HG03354 (cell line): ENCODE data around the gene DLK2.
A peak's percentile ranks its signal among the peaks of the same experiment; 100 is the strongest.
"Not testable (repeated sequence)": the region's sequence is repeated elsewhere in the genome, so short reads cannot be mapped to it uniquely, and the experiment has no call there.

ENCODE experiments used
- ATAC-seq: cut with Tn5 transposase; IDR thresholded peaks from one replicate; pipeline ENCODE4 v1.9.1; 2021; ENCODE audit warnings: mild to moderate bottlenecking; ENCODE audit not compliant: unreplicated experiment, poor library complexity, severe bottlenecking

DLK2 gene

GRCh38 chr6:43432009-43432945, 23.1 kb downstream of the DLK2 start:
- ATAC-seq = no peak

- ATAC-seq = no peak
These were observed 26.5 kb downstream of the DLK2 start for GRCh38 chr6:43428874-43429273.

GRCh38 chr6:43428112-43428570, 27.2 kb downstream of the DLK2 start:
- no peak for ATAC-seq

GRCh38 chr6:43427406-43428111, 27.8 kb downstream of the DLK2 start, which contains the start of gene ABCC10:
ABCC10 (plus strand) TSS chr6:43427541; CDS start chr6:43427979, 438 bp downstream.
- ATAC-seq = peak; percentile 94

GRCh38 chr6:43426928-43427405, 28.4 kb downstream of the DLK2 start:
- ATAC-seq = no peak

- not testable (repeated sequence) for ATAC-seq
These were observed 30.3 kb downstream of the DLK2 start for GRCh38 chr6:43425083-43425482.

GRCh38 chr6:43421831-43422230, 33.5 kb downstream of the DLK2 start:
- no peak for ATAC-seq

GRCh38 chr6:43420012-43420709, 35.2 kb downstream of the DLK2 start:
- ATAC-seq = no peak

GRCh38 chr6:43416935-43417334, 38.4 kb downstream of the DLK2 start:
- ATAC-seq = no peak

GRCh38 chr6:43415275-43415674, 40.1 kb downstream of the DLK2 start:
- not testable (repeated sequence) for ATAC-seq

GRCh38 chr6:43413002-43413401, 42.3 kb downstream of the DLK2 start:
- ATAC-seq = no peak

GRCh38 chr6:43412541-43412940, 42.8 kb downstream of the DLK2 start:
- no peak for ATAC-seq

GRCh38 chr6:43410776-43411175, 44.6 kb downstream of the DLK2 start:
- not testable (repeated sequence) for ATAC-seq

- no peak for ATAC-seq
These were observed 47.1 kb downstream of the DLK2 start for GRCh38 chr6:43408259-43408658.

GRCh38 chr6:43407296-43407695, 48.1 kb downstream of the DLK2 start:
- ATAC-seq = no peak

GRCh38 chr6:43405354-43405753, 50.0 kb downstream of the DLK2 start:
- ATAC-seq = no peak

- ATAC-seq = no peak
These were observed 52.5 kb downstream of the DLK2 start for GRCh38 chr6:43402820-43403219.

- no peak for ATAC-seq
These were observed 53.6 kb downstream of the DLK2 start for GRCh38 chr6:43401730-43402129.
